GM19240 (cell line): Measurements from ENCODE around the gene RASGEF1B.

Experiments used
- DNase-seq: peaks from one replicate; pipeline ENCODE4 v3.0.0; 2011; ENCODE audit warnings: low spot score; ENCODE audit not compliant: insufficient read length

The RASGEF1B gene

GRCh38 chr4:81471588-81472280 lies at the start of gene RASGEF1B:
TSS of gene RASGEF1B (minus strand) at chr4:81471907. CDS start at chr4:81459508, 12,399 bp downstream.
- peak; percentile 69 for DNase-seq

GRCh38 chr4:81519856-81520255 lies 48.1 kb upstream of the RASGEF1B start:
- DNase-seq = no peak

- DNase-seq = no peak
These were observed 47.7 kb upstream of the RASGEF1B start for GRCh38 chr4:81519427-81519773.

- DNase-seq = no peak
These were observed 47.2 kb upstream of the RASGEF1B start for GRCh38 chr4:81518762-81519426.

GRCh38 chr4:81516241-81516640 lies 44.5 kb upstream of the RASGEF1B start:
- DNase-seq = no peak

- no peak for DNase-seq
These were observed 41.2 kb upstream of the RASGEF1B start for GRCh38 chr4:81512757-81513501.

GRCh38 chr4:81512001-81512756 lies 40.5 kb upstream of the RASGEF1B start:
- no peak for DNase-seq

- no peak for DNase-seq
These were observed 39.0 kb upstream of the RASGEF1B start for GRCh38 chr4:81510643-81511178.

- DNase-seq = no peak
These were observed 38.1 kb upstream of the RASGEF1B start for GRCh38 chr4:81509822-81510221.

- DNase-seq = no peak
These were observed 37.5 kb upstream of the RASGEF1B start for GRCh38 chr4:81509191-81509590.

GRCh38 chr4:81508411-81509185 lies 36.9 kb upstream of the RASGEF1B start:
- DNase-seq = no peak

GRCh38 chr4:81507530-81507929 lies 35.8 kb upstream of the RASGEF1B start:
- no peak for DNase-seq

GRCh38 chr4:81506731-81507130 lies 35.0 kb upstream of the RASGEF1B start:
- DNase-seq = no peak

GRCh38 chr4:81505726-81506125 lies 34.0 kb upstream of the RASGEF1B start:
- DNase-seq = no peak

- DNase-seq = no peak
These were observed 33.4 kb upstream of the RASGEF1B start for GRCh38 chr4:81505004-81505598.

GRCh38 chr4:81504112-81505003 lies 32.7 kb upstream of the RASGEF1B start:
- no peak for DNase-seq

- DNase-seq = no peak
These were observed 31.9 kb upstream of the RASGEF1B start for GRCh38 chr4:81503586-81503985.

- no peak for DNase-seq
These were observed 30.9 kb upstream of the RASGEF1B start for GRCh38 chr4:81502564-81502963.

GRCh38 chr4:81499840-81500239 lies 28.1 kb upstream of the RASGEF1B start:
- no peak for DNase-seq
